ENCODE data around the gene ECSCR.
"Not testable (repeated sequence)": the region's sequence is repeated elsewhere in the genome, so short reads cannot be mapped to it uniquely, and the experiment has no call there.

The ECSCR gene

GRCh38 chr5:139414581-139415130 lies 47.9 kb downstream of the ECSCR start:
- DNase-seq = no peak
- peaks cover 56% of the 10 kb centered on the region for H3K4me1 Mint-ChIP-seq
- no peaks in the 10 kb centered on the region for H3K9me3 Mint-ChIP-seq
- H3K4me3 Mint-ChIP-seq = peak overlapping the region; percentile 69 to 76
- H3K27ac Mint-ChIP-seq = peak overlapping the region; percentile 95
- ATAC-seq = peak; percentile 30
- H3K27me3 Mint-ChIP-seq = no peaks in the 10 kb centered on the region

- H3K27ac Mint-ChIP-seq = peak overlapping the region; percentile 95
- no peaks in the 10 kb centered on the region for H3K27me3 Mint-ChIP-seq
- peaks cover 56% of the 10 kb centered on the region for H3K4me1 Mint-ChIP-seq
- no peaks in the 10 kb centered on the region for H3K9me3 Mint-ChIP-seq
- ATAC-seq = peak; percentile 63
- peak overlapping the region; percentile 55 to 69 for H3K4me3 Mint-ChIP-seq
- no peak for DNase-seq
These were observed 48.6 kb downstream of the ECSCR start for GRCh38 chr5:139413963-139414362.

GRCh38 chr5:139413153-139413552 lies 49.4 kb downstream of the ECSCR start:
- peak overlapping the region in 1 of 2 donors; percentile 69 for H3K4me3 Mint-ChIP-seq
- DNase-seq (no peak), ATAC-seq (no peak)
- peak overlapping the region in 1 of 2 donors; percentile 58 for H3K27ac Mint-ChIP-seq
- no peaks in the 10 kb centered on the region for H3K27me3 Mint-ChIP-seq
- peaks cover 50% of the 10 kb centered on the region for H3K4me1 Mint-ChIP-seq
- no peaks in the 10 kb centered on the region for H3K9me3 Mint-ChIP-seq

- Mint-ChIP-seq H3K9me3 (no peaks in the 10 kb centered on the region), H3K4me1 (peaks cover 47% of the 10 kb centered on the region), H3K4me3 (no peak overlapping the region), H3K27me3 (no peaks in the 10 kb centered on the region), H3K27ac (peak overlapping the region in 1 of 2 donors; percentile 61)
- DNase-seq (no peak), ATAC-seq (no peak)
These were observed 51.3 kb downstream of the ECSCR start for GRCh38 chr5:139410993-139411828.

- H3K27ac Mint-ChIP-seq = no peak overlapping the region
- ATAC-seq = no peak
These were observed 52.2 kb downstream of the ECSCR start for GRCh38 chr5:139410121-139410992.

GRCh38 chr5:139409116-139409515 lies 53.4 kb downstream of the ECSCR start:
- not testable (repeated sequence) for H3K27ac Mint-ChIP-seq, H3K4me3 Mint-ChIP-seq, ATAC-seq, H3K9me3 Mint-ChIP-seq, DNase-seq, H3K27me3 Mint-ChIP-seq
- H3K4me1 Mint-ChIP-seq = peaks cover 34% of the 10 kb centered on the region

More at GRCh38 chr5:139410121-139410992, 52.2 kb downstream of the ECSCR start:
- Mint-ChIP-seq H3K4me1 (peaks cover 38% of the 10 kb centered on the region), H3K9me3 (no peaks in the 10 kb centered on the region), H3K4me3 (no peak overlapping the region), H3K27me3 (no peaks in the 10 kb centered on the region)
- DNase-seq = no peak

GRCh38 chr5:139408191-139408590 lies 54.4 kb downstream of the ECSCR start:
- no peak overlapping the region for H3K27ac Mint-ChIP-seq
- DNase-seq (no peak), ATAC-seq (no peak)
- H3K9me3 Mint-ChIP-seq = no peaks in the 10 kb centered on the region
- peaks cover 34% of the 10 kb centered on the region for H3K4me1 Mint-ChIP-seq
- H3K27me3 Mint-ChIP-seq = no peaks in the 10 kb centered on the region
- H3K4me3 Mint-ChIP-seq = no peak overlapping the region

GRCh38 chr5:139407517-139407916 lies 55.0 kb downstream of the ECSCR start:
- H3K27me3 Mint-ChIP-seq = no peaks in the 10 kb centered on the region
- ATAC-seq (no peak), DNase-seq (no peak)
- H3K4me1 Mint-ChIP-seq = peaks cover 34% of the 10 kb centered on the region
- no peak overlapping the region for H3K27ac Mint-ChIP-seq
- H3K4me3 Mint-ChIP-seq = no peak overlapping the region
- H3K9me3 Mint-ChIP-seq = no peaks in the 10 kb centered on the region

GRCh38 chr5:139406963-139407362 lies 55.6 kb downstream of the ECSCR start:
- Mint-ChIP-seq H3K27me3 (no peaks in the 10 kb centered on the region), H3K4me3 (no peak overlapping the region), H3K9me3 (no peaks in the 10 kb centered on the region), H3K27ac (no peak overlapping the region), H3K4me1 (peaks cover 37% of the 10 kb centered on the region)
- ATAC-seq = no peak
- DNase-seq = no peak

- no peaks in the 10 kb centered on the region for H3K27me3 Mint-ChIP-seq
- DNase-seq (no peak), ATAC-seq (peak; percentile 2)
- peak overlapping the region; percentile 83 to 99 for H3K4me3 Mint-ChIP-seq
- peak overlapping the region; percentile 98 to 100 for H3K27ac Mint-ChIP-seq
- no peaks in the 10 kb centered on the region for H3K9me3 Mint-ChIP-seq
- peaks cover 45% of the 10 kb centered on the region for H3K4me1 Mint-ChIP-seq
These were observed 58.1 kb downstream of the ECSCR start for GRCh38 chr5:139404484-139404840.

- peak within 1 kb of the TSS; percentile 83 to 99 for H3K4me3 Mint-ChIP-seq
- DNase-seq (peak; percentile 98 to 99), ATAC-seq (peak; percentile 93)
- H3K4me1 Mint-ChIP-seq = peaks cover 50% of the 10 kb centered on the region
- peak within 1 kb of the TSS; percentile 98 to 100 for H3K27ac Mint-ChIP-seq
- H3K27me3 Mint-ChIP-seq = no peaks in the 10 kb centered on the region
- H3K9me3 Mint-ChIP-seq = no peaks in the 10 kb centered on the region
These were observed 58.6 kb downstream of the ECSCR start, which contains the start of gene SPATA24 for GRCh38 chr5:139403787-139404483. Gene SPATA24 (minus strand): TSS chr5:139404089. CDS start chr5:139404060, 29 bp downstream.

- ATAC-seq = no peak
- no peak for DNase-seq
- peak overlapping the region; percentile 83 to 99 for H3K4me3 Mint-ChIP-seq
- H3K27me3 Mint-ChIP-seq = no peaks in the 10 kb centered on the region
- peaks cover 52% of the 10 kb centered on the region for H3K4me1 Mint-ChIP-seq
- H3K27ac Mint-ChIP-seq = peak overlapping the region; percentile 98 to 100
- H3K9me3 Mint-ChIP-seq = no peaks in the 10 kb centered on the region
These were observed 59.1 kb downstream of the ECSCR start for GRCh38 chr5:139403418-139403786.

GRCh38 chr5:139402561-139403158 lies 59.9 kb downstream of the ECSCR start:
- H3K4me1 Mint-ChIP-seq = peaks cover 54% of the 10 kb centered on the region
- H3K27ac Mint-ChIP-seq = peak overlapping the region in 1 of 2 donors; percentile 98
- no peaks in the 10 kb centered on the region for H3K27me3 Mint-ChIP-seq
- ATAC-seq (no peak), DNase-seq (no peak)
- peak overlapping the region; percentile 83 to 99 for H3K4me3 Mint-ChIP-seq
- H3K9me3 Mint-ChIP-seq = no peaks in the 10 kb centered on the region

GRCh38 chr5:139401546-139401945 lies 61.0 kb downstream of the ECSCR start:
- Mint-ChIP-seq H3K4me3 (no peak overlapping the region), H3K4me1 (peaks cover 57% of the 10 kb centered on the region), H3K27me3 (no peaks in the 10 kb centered on the region), H3K9me3 (no peaks in the 10 kb centered on the region), H3K27ac (peak overlapping the region in 1 of 2 donors; percentile 35)
- ATAC-seq (no peak), DNase-seq (no peak)

Data from stimulated activated naive CD8-positive, alpha-beta T cell treated with anti-CD3 and anti-CD28 coated beads, Interleukin-15, amount 100 ng/mL, for 72 hours (primary cell).